ENCODE data around the gene RETNLB.

The RETNLB gene, protein sequence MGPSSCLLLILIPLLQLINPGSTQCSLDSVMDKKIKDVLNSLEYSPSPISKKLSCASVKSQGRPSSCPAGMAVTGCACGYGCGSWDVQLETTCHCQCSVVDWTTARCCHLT

DNA sequence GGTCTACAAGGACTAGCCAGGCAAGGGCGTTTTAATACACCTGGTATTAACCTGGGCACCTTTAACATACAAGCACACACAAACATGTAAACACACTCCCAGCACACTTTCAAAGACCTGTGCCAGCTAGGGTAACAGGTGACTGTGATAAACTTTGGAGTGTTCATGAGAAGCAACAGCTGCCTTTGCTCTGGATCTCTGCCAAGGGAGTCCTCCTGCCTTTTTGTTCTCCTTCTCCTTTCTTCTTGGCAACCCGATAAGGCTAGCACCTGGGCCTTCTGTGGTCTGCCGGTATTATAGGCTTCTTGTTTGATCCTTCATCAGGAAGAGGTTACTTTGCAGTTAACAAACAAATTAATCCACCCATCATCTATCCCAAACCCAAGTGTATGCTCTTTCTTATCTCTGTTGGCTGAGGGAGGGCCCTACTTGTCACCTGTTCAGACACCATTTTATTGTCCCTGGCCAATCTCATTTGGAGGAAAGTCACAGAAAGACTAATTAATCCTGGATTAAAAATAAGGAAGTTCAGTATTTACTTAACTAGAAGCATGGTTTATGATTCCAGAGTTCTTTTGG lies at the start of gene RETNLB:
TSS of gene RETNLB (minus strand) at position 7 of the 579 bp plus-strand sequence. CDS start 225 bp downstream, outside the sequence.
- DNase-seq (ENCODE audit: low read depth, low spot score) = no peak

DNA sequence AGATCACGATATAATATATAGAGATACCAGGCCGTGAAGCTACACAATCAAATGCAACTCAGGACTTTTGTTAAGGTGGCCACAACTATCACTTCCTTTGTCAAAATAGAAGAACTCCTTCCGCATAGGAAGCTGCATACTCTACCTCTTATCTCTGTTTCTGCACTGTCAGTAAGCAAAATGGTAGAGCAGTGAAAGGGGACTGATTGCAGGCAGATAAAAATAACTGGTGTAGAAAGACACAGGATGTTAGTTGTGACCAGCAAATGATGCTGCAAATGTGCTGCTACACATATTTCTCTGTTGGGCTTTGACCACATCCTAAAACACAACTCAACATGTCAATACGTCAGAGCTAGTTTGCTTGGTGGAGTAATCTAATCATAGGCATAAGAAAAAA lies 49.1 kb upstream of the RETNLB start:
- DNase-seq (ENCODE audit: low read depth, low spot score) = no peak

DNA sequence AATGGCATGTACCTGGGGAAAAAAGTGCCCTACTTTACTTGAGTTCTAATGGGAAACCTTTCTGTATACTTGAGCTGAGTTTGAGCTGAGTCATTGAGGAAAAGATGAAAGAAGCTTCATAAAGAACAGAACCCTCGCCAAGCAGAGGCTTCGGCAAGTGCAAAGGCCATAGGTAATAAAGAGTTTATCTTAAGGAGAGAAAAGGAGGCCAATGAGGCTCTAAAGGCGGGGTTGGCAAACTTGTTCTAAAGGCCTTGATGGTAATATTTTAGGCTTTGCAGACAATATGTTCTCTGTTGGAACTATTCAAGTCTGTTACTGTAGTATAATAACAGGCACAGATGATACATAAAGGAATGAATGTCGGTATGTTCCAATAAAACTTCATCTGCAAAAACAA lies 47.8 kb upstream of the RETNLB start:
- DNase-seq (ENCODE audit: low read depth, low spot score) = no peak

DNA sequence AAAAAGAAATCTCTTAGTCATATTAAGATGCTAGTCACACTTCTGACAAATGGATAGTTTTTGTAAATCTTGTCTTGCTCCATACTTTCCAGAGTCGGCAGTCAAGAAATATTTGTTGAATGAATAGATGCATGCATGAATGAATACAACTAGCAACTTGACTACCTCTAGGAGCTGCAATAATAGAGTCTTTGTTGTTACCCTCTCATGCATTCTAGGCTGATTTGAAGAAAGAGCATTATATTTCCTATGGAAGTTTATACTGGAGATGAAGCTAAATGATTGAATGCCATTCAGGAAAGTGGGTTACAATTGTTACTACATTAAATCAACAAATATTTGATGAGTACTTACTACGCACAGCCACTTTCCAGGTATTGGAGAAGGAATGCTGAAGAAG lies 47.2 kb upstream of the RETNLB start:
- no peak for DNase-seq (ENCODE audit: low read depth, low spot score)

DNA sequence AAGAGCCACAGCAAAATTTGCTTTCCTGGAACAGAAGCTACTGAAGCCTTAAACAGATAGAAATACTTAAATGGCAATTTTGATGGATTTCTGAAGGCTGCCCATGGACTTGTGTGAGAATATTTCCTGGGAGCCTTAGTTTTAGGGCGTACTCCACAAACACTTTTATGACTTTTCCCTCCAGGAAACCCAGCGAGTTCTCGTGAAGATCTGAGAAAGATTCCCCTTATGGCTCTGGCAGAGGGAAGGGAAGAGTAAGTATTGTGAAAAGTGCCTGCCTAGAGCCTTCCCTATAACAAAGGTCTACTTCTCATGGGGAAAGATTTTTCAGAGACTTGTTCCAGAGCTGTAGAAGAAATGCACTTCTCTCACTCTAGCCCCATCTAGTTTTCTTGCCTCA lies 34.3 kb upstream of the RETNLB start:
- no peak for DNase-seq (ENCODE audit: low read depth, low spot score)

DNA sequence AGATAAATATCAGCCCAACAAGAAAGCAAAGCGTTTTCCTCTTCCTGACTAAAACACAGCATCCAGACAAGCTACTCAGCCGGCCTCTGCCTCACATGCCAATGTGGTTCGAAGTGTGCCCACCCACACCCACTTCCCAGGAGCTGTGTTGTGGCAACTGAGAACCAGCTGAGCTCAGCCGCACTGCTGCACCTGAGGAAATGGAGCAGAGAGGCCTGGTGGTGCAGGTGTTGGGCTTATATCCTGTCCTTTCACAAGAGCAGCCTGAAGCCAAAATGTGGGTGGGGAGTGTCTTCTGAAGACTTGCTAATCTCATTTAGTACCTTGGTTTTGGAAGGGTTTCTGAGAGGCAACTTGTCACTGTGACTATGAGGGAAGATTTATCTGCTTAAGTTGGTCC lies 23.0 kb upstream of the RETNLB start:
- DNase-seq (ENCODE audit: low read depth, low spot score) = peak; percentile 1

DNA sequence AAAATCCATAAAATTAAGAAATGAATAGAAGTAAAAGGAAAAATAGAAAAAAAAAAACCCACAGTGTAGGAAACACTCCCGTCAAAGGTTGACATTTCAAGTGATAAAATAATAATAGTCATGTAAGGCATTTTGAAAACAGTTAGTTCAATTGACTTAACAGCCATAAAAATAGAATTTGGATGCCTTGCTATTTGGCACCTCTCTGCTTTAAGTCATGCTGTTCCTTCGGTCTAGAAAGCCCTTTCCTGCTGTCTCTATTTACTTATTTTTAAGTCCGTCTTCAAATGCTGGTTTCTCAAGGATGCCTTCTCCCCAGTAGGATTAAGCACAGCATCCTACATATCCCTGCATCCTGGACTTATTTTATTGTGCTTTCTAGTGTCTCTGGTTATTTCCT lies 22.3 kb upstream of the RETNLB start:
- DNase-seq (ENCODE audit: low read depth, low spot score) = no peak

DNA sequence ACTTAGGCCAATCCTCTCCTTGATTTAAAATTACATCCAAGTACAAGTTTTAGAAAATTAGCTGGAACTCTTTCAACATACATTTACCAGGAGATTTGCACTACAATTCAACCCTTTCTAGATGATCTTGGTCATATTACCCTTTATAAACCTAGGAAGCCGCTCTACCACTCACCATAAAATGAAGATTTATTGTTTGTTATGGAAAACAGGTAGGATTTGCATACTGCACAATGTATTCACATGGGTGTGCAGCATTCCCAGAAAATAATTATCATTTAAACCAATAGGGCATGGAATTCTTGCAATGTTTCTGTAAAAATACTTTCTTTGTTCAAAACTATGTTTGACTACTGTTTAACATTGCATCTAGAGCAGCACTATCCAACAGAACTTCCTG lies 18.4 kb upstream of the RETNLB start:
- no peak for DNase-seq (ENCODE audit: low read depth, low spot score)

DNA sequence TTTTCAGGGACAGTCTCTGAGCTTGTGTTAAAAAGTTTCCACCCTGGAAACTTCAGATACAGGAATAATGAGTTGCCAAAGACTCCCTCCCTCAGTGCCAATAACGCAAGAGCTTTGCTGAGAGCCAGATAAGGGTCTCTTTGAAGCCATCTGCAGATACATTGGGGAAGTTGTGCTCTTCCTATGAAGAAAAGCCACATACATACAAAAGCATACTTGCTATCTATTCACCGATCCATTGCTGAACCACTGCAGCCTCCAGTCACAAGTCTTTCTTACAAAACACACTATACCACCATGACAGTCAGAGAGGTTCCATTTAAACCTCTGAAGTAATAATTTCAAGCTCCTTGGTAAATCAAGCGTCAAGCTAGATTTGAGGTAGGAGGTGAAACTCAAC lies 10.0 kb upstream of the RETNLB start:
- no peak for DNase-seq (ENCODE audit: low read depth, low spot score)

DNA sequence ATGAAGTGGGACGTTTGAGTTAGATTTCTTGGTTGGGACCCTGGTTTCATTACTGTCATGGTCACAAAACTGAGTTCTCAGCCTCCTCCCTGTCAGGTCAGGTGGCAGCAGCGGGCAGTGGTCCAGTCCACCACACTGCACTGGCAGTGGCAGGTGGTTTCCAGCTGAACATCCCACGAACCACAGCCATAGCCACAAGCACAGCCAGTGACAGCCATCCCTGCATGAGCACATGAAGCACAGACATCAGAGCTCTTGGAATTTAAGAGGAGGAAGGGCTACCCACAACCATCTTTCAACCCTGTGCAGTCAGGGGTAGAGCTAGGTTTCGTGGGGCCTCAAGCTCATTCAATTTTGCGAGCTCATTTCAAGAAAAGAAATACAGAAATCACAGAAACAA lies 1.5 kb downstream of the RETNLB start:
- no peak for DNase-seq (ENCODE audit: low read depth, low spot score)

DNA sequence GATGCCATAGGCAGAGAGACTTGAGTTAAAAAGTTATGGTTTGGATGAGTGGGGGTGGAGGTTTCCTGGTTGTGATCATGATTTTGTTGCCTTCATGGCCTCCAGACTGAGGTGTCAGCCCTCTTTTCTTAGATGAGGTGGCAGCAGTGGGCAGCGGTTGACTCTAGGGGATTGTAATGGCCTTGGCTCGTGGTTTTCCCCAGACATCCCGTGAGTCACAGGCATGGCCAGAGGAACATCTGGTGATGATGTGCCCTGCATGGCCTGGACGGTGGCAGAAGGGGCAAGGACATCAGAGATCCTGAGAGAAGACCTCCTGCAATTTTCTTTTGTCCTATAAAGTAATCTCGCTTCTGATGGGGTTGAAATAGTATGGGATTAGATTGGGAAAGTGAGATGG lies 12.4 kb downstream of the RETNLB start:
- DNase-seq (ENCODE audit: low read depth, low spot score) = no peak

DNA sequence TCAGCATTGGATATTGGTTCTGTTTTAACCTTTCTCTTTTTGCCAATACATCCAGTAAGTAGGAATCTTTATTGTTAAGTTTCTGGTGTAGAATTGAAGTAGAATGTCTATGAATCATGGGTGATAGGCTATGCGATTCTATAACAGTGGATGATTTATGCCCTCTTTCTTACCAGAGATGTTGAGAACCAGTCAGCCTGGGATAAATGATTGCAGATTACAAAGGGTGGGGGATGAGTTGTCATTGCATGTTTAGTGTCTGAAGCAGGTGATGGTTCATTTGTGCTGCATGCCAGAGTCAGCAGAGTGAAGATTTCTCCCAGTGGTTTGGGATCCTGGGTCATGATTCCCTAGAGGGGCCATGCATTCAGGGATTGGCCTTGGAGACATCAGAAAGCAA lies 14.3 kb downstream of the RETNLB start:
- no peak for DNase-seq (ENCODE audit: low read depth, low spot score)

DNA sequence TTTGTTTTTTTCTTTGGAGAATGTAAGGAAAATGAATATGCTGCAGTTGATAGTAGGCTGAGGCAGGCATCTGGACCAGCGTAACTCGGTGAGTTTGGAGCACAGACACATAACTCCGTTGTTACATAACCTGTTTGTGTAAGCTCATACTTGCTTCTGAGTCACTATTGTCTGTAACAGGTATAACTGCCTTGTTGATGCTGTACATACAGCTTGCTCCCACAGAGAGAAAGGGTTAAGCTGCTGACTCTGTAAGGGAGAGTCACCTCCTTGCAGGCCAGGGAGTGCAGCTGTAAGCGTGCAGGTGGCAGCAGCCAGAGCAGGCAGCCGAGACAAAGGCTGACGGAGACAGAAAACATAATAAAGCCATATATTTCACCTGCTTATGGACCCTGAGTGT lies 20.4 kb downstream of the RETNLB start:
- no peak for DNase-seq (ENCODE audit: low read depth, low spot score)

DNA sequence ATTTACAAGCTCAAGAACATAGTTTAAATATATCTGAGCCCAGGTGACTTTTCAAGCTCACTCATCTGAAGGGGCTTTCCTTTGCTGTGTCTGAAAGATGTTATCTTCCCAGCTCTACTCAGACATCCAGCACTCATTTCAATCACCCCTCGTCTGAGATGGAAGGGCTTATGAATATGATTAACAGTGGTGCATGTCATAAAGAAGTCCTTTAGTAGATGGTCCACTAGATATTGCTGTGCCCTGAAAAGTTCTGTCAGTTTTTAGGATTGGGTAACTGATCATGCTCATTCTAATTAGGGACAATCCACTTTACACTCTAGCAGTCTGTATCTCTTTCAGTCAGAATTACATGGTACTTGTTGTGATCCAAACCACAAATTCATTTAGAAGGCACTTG lies 28.3 kb downstream of the RETNLB start:
- DNase-seq (ENCODE audit: low read depth, low spot score) = no peak

DNA sequence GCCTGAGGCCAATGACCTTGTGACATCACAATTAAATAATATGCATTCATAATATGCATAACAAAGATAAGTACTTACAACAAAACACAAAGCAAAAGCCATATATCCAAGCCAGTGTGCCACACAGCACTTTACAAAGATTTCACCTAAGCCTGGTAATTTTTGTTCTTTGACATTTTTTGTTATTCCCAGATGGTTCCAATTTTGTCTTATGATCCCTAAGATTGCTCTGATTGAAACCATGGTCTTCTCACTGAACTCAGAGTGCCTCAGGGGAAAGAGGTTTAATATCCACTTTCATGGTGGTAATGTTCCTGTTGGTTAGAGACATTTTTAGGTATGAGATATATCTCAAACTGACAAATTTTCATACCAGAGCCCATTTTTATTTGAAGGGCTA lies 29.1 kb downstream of the RETNLB start:
- DNase-seq (ENCODE audit: low read depth, low spot score) = no peak

DNA sequence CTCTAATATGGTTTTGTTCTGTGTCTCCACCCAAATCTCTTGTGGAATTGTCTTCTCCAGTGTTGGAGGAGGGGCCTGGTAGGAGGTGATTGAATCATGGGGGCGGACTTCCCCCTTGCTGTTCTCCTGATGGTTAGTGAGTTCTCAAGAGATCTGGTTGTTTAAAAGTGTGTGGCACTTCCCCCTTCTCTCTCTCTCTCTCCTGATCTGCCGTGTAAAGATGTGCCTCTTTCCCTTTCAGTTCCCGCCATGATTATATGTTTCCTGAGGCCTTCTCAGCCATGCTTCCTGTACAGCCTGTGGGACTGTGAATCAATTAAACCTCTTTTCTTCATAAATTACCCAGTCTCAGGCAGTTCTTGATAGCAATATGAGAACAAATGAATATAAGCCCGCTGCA lies 33.1 kb downstream of the RETNLB start:
- DNase-seq (ENCODE audit: low read depth, low spot score) = no peak

DNA sequence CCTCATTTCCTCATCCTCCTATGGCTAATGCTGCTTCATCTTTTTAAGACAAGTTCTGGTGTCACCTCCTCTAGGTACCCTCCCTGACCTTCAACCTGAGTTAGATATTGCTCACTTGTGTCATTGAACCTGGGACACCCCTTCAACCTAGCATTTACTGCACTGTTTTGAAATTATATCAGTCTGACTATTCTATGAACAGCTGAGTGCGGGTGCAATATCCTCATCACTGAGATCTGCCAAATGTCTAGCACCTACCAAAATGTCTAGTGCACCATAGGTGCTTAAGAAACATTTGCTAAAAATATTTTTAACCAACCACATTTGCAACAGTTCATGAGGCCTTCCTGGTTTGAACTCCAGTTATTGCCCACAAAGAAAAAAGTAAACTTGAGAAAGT lies 34.5 kb downstream of the RETNLB start:
- DNase-seq (ENCODE audit: low read depth, low spot score) = no peak

DNA sequence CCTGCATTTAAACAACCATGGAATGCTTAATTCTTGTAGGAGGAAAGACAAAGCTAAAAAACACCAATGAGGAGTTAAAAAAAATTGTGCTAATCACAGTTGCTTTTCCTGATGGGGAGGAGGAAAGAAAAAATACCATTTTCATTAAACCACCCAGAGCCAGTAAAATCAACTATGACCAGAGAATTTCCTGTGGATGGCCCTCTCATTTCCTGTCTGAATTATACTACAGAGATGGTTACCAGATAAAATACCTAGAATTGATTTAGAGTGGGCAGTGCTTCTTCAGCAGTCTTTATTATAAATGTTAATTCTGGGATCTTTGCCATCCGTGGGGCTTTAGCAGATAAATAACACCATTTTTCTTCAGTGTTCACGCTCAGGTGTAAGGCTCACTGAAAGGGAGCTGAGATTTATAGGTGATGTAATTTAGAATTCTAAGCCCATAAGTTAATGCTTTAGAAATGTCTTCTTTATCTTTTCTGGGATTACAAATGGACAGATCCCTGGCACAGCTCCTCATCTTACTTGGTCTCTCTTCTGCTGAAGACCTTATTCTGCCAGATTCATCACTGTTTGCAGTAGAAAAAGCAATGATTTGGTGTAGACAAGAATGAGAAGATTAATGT lies 37.9 kb downstream of the RETNLB start:
- DNase-seq (ENCODE audit: low read depth, low spot score) = no peak

DNA sequence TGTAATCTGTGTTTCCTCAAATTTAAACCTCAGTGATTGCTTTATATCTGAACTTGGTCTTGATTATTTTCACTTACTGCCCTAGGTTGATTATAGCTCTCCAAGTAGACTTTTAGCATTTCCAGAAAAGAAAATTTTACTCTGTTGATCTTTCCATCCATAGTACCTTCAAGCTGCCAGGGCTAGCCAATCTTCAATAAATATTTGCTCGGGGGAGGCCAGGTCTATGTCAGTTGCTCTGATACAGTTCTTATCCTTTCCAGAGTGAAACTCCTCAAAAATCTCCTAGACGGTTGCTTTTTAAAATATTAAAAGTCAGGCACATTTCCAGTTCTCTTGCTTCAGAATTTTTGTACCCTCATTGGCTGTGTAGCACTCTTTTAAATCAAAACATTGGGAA lies 38.8 kb downstream of the RETNLB start:
- no peak for DNase-seq (ENCODE audit: low read depth, low spot score)

DNA sequence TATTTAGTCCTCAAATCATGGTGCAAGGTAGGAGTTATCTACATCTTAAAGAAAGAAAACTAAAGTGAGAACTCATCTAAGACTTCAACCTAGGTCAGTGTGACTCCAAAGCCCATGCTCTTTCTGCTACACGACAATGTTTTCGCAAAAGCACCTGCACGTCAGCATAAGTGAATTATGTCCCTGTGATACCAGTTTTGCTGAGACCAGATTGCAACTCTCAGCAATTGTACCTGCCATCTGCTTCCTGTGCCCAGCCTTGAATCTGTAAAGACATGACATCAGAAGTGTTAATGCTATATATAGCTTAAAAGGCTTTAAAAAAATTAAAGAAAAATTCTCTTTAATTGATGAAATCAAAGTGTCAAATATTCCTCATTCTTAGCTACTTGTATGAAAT lies 43.4 kb downstream of the RETNLB start:
- DNase-seq (ENCODE audit: low read depth, low spot score) = no peak

DNA sequence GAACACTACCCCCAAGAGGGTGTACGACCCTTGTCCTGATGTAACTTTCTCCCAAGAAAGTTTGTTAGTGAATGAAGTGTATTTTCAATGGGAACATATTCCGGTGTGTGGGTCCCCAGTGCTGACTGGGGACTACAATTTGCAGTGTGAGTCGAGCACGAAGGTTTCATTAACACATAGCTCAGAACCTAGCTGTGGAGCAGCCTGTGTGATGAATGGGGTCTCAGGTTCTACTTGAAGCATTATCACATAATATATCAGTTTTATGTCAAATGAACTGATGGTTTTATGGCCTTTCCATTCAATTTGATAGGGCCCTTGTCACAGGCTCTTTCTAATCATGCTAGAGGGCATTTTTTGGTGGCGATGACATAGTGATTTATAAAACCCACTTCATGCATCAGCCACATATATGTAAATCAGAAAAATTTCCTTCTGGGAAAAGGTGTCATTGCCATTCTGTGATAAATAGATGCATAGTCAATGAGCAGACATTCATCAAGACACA lies 44.1 kb downstream of the RETNLB start:
- no peak for DNase-seq (ENCODE audit: low read depth, low spot score)

Measured in activated naive CD8-positive, alpha-beta T cell treated with anti-CD3 and anti-CD28 coated beads, Interleukin-2, amount 50 U/mL, for 16 hours (primary cell).